Head of caudate nucleus (tissue), 42 donors: ENCODE measurements around the gene TOPBP1.
"Not testable (repeated sequence)": the region's sequence is repeated elsewhere in the genome, so short reads cannot be mapped to it uniquely, and the experiment has no call there.

Source experiments
- DNase-seq, 42 donors: peaks; one replicate each; pipeline versions ENCODE4 v3.0.0 to v3.0.0-alpha.2; 2020 to 2021; ENCODE audit warnings: mixed read lengths in 7 of 42
- intact Hi-C: fragments of 100-400 bp; cut with DNase I; formaldehyde crosslinking; loops from one replicate; pipeline ENCODE4 v1.15.0; 2022

TOPBP1 gene

DNA sequence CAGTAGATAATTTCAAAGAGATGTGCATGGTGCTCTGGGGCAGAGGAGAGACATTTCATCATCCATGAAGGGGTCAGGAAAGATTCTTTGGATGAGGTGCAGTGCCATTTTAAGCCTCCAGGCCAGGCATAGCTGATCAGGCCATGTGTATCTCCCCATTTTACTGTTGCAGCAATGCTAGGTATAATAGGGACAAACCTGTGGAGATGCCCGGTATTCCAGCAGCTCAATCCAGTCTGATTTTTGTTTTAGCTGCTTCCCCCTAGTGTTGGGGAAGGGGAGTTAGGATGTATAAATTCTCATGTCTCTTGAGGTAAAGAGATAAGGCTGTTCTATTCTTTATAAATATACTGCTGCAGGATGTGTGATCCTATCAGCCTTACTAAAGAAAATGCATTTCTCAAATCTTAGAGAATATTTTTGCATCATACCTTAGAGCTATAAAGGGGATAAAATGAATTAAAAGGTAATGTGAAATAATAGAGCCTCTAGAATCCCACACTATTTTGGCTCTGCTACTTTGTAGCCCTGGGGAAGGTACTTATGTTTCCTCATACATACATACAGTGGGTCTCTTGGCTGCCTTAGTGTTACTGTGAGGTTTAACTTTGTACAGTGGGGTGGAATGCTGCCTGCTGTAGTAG is 83.1 kb downstream of the TOPBP1 start:
- intact Hi-C loops = no loop called here
- DNase-seq = peak in 1 of 42 donors; percentile 18

DNA sequence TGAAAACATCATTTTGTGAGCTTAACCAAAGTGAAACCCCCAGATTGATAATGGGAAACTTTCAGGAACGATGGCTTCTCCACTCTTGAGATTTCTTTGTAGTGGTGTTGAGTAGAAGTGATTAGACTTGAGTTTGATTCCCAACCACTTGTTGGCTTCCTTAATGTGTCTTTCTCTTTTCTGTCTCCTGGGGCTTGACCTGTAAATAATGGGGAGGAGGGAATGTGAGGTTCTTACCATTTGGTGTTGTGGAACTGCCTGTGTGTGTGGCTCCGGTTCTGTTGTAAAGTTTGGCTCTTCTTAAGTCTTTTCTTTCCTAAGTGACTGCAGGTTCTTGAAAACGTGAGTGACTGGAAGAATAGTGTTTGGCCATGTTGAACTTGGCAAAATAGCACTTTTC is 85.6 kb downstream of the TOPBP1 start:
- intact Hi-C loops = no loop called here
- no peak for DNase-seq

DNA sequence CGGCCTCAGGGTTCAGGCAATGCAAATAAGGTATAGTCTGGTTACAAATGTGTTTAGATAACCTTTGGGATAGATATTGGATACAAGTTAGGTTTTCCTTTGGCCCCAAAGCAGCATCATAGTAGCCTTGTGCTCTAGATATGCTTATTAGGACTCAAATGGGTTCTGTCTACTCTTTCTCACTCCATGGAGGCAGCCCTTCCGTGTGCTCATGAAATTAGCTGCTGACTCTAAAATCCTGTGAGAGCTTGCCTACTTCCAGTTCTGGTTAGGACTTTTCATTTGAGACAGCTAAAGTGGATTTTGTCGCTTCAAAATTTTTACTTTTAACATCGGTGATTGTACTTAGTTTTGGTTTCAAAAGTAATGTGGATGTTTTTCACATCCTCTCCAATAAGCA is 86.7 kb downstream of the TOPBP1 start:
- intact Hi-C loops = no loop called here
- DNase-seq = no peak

DNA sequence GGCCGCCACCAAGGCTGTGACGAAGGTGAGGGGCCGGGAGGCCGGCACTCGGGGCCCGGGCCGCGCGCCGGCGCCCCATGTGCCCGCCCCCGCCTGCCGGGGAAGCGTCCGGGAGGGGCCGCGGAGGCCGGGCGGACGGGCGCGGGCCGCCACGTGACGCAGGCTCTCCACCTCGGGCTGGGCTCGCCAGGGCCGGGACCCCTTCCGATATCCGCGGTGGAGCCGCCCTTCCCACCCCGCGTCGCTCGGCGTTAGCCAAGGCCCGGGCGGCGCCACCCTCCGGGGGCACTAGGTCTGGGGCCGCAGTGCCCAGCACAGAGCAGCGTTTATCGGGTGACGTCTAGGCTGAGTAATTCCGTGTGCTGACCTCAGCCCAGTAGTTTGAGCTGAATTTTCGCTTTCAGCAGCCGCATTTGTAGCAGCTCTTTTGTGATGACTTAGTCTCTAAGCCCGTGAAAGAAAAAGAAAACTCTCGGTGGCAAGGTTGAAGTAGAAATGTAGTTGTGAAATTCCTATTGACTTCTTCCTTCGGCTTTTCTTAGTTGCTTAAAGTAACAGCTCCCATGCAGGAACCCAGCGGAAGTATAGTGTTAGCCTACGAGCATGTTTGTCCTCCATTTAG is 87.4 kb downstream of the TOPBP1 start:
- intact Hi-C loops = loop anchor here (5.0 kb wide), 1 partner anchor 913 kb away; the partner anchor contains the start of genes ANAPC13 and CEP63
- peak in 41 of 42 donors; percentile 2 to 86 (median 71) for DNase-seq

DNA sequence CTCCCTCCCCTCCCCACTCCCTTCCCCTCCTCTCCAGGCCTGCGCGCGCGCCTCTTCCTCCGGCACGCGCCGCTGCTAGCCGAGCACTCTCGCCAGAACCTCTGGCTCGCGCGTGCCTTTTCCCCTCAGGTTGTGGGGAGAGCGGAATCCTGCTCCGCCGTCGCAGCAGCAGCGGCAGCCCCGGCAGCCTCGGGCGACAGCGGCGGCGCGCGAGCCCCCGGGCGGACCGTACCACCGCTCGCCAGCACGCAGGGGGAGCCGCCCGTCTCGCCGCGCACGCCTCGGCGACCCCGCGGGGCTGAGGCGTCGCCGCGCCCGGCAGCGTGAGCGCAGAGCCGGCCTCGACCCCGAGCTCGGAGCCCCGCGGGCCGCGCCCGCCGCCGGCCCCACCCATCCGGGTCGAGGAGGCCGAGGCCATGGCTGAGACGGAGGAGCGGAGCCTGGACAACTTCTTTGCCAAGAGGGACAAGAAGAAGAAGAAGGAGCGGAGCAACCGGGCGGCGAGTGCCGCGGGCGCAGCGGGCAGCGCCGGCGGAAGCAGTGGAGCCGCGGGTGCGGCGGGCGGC is 88.0 kb downstream of the TOPBP1 start, which contains the start of gene CDV3:
CDV3 (plus strand) TSS at position 58 of the 566 bp plus-strand sequence; CDS start at position 417, 359 bp downstream.
- peak in 2 of 42 donors; percentile 17 to 61 for DNase-seq
- intact Hi-C loops = loop anchor here (2.0 to 5.0 kb wide), 2 partner anchors 851 to 914 kb away; partner anchors contain the start of genes ANAPC13, CEP63 and NPHP3

DNA sequence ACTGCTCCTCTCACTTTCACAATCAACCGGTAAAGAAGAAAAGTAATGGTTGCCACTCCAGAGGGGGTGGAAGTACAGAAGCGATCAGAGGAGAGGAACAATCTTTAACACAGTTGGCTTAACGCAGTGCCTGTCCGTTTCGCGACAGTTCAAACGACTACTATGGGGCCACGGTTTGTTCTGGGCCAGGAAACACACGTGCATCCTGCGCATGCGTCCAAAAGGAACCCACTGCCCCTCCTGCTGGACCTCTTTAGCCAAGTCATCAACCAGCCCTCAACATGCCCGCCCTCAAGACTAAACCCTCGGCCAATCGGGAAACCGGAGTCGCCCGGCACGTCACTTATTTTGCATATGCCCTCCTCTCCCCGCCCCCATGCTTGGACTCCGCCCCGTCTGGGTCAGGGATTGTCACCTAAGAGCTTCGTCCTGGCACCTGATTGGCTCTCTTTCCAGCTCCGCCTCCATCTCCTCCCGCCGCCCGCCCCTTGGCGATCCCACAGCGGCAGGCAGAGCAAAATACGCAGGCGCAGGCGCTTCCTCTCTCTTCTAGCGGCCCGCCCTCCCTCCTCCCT is 88.6 kb downstream of the TOPBP1 start:
- intact Hi-C loops = loop anchor here (2.0 to 5.0 kb wide), 2 partner anchors 850 to 914 kb away; partner anchors contain the start of genes ANAPC13, CEP63 and NPHP3
- peak; percentile 99 to 100 (median 100) for DNase-seq

DNA sequence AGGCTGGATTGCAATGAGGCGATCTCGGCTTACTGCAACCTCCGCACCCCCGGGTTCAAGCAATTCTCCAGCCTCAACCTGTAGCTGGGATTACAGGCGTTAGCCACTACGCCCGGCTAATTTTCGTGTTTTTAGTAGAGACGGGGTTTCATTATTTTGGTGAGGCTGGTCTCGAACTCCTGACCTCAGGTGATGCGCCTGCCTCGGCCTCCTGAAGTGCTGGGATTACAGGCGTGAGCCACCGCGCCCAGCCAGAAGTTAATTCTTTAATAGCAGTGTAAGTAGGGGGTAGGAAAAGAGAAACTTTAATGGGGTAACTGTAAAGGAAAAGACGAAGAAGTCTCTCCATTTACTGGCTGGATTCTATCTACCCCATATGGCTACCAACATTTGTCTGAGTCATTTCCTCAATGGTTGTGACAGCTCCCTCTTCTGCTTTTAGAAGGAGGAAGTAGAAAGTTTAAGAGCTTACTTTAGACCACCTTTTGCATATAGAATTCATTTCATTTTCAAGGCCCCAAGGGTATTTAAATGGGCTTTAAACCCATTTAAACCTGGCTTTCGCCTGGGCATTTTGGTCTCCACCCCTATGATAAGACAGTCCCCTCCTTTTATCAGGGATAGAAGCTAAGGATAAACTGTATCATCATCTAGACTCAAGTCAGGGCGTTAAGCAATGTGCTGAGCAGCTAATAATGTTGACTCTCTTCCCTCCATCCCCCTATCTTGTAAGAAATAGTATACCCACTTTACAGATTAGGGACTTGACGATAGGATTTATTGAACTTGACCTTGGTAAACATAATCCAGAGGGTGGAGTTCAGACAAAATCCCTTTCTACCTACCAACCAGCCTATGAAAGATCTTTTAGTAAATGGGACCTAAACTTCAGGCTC is 89.3 kb downstream of the TOPBP1 start:
- DNase-seq = no peak
- intact Hi-C loops = loop anchor here (2.0 to 5.0 kb wide), 2 partner anchors 850 to 915 kb away; partner anchors contain the start of genes ANAPC13, CEP63 and NPHP3

DNA sequence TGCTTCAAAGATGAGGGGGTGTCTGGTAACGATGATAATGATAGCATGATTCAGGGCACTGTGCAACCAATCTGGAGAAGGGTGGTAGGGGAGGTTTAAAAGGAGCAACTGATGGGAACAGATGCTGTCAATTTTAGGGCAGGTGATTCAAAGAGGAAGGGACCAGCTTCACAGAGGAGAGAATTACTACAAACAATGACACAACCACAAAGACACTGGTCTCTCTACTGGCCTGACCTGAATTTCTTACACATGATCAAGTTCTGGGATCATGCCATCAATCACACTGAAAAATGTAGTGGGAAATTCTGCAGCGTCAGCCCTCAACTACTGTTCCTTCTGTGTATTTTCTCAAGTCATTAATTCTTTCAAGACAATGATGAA is 90.8 kb downstream of the TOPBP1 start:
- intact Hi-C loops = loop anchor here (5.0 kb wide), 1 partner anchor 916 kb away; the partner anchor contains the start of genes ANAPC13 and CEP63
- DNase-seq = no peak

DNA sequence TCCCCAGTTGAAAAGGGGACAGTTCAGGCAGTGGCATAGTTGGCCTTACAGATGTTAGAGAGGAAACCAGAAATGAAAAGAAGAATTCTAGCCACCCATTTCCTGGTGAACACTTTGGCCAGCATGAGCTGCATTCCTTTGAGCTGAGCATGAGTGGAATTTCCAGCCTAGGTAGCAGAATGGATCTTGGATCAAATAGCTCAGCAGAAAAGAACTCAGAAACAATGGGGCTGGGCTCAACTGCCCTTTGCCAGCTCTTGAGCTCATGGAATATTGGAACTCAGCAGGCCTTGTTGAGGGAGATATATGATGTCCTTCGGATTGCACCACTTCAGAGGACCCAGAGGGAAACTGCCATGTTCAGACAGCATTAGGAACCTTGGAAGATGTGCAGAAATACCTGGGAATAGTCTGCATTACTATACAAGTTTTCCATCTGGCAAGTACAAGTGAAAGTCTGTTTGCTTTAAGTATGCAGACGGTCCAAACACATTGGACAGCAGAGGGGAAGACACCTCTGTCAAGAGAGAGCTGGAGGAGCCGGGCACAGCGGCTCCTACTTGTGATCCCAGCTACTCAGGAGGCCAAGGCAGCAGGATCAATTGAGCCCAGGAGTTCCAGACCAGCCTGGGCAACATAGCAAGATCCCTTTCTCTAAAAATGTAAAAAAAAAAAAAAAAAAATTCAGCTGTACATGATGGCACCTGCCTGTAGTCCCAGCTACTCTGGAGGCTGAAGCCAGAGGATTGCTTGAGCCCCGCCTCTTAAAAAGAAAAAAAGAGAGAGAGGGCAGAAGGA is 91.4 kb downstream of the TOPBP1 start:
- intact Hi-C loops = loop anchor here (5.0 kb wide), 1 partner anchor 917 kb away; the partner anchor contains the start of genes ANAPC13 and CEP63
- DNase-seq = no peak

DNA sequence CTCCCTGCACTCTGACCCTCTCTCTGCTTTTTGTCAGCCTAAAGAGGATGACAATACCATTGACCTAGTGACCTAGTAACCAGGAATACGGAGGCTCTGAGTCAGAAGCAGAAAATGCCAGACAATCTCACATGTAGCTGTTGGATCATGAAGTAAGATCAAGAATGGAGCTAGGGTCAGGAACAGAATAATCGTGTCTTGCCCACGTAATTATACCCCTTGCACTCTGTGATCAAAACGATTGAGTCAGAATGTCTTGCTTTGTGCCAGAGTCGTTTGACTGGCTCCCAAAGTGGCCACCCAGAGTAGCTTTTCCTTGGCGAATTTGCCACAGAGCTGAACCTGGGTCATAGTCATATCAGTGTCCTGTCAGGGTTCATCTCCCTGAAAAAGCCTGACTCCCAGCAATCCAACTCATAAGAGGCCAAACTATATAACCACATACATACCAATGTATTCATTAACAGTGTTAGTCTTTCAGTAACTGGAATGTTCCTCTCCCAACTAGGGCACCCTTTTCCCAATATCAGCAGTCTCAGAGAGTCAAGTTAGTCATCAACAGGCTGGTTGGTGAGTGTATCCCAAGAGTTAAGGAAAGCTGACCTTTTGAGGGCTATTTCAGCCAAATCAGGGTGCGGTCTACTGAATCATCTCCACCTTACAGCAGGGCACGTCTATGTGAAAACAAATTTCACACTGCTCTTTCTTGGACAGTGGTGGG is 93.3 kb downstream of the TOPBP1 start:
- intact Hi-C loops = no loop called here
- DNase-seq = no peak

DNA sequence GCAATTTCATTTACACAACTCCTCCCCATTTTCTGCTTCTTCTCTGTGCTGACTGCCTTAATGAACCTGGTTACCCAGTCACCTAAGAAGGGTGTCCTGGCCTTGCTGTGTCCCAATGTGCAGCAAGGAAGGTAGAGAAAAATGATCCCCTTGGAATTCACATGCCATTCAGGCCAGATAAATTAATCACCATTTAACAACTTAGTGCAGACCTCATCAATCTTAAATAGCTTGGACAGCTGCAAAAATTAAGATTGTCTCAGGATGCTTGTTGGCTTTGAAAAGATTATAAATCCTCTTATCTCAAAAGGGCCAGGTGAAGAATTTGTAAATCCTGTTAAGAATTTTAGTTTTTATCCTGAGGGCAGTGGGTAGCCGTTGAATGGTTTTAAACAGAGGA is 97.9 kb downstream of the TOPBP1 start:
- no peak for DNase-seq
- intact Hi-C loops = no loop called here

DNA sequence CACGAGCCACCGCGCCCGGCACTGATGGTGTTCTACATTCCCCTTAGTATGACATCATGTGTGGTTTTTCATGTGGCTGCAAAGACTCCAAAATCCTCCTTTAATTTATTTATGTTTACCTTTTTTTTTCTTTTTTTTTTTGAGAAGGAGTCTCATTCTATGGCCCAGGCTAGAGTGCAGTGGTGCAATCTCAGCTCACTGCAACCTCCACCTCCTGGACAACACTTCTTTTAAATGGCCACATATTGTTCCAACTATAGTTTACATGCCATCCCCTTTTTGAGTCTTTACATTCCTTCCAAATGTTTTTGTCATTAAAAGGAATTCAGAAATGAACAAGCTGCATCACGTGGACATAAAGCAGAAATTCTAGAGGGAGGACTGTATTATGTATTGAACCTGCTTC is 98.6 kb downstream of the TOPBP1 start:
- DNase-seq = no peak
- intact Hi-C loops = no loop called here

DNA sequence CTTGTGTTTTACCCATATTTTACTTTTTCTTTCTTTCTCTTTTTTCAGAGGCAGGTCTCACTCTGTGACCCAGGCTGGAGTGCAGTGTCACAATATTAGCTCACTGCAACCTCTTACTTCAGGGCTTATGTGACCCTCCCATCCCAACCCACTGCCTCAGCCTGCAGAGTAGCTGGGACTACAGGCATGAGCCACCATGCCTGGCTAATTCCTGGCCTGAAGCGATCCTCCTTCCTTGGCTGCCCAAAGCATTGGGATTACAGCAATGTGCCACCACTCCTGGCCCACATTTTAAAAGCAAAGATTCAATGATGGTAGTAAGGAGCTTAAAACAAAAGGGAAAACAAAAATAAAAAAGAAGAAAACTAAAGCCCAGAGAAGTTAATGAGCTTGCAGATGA is 99.4 kb downstream of the TOPBP1 start:
- intact Hi-C loops = no loop called here

DNA sequence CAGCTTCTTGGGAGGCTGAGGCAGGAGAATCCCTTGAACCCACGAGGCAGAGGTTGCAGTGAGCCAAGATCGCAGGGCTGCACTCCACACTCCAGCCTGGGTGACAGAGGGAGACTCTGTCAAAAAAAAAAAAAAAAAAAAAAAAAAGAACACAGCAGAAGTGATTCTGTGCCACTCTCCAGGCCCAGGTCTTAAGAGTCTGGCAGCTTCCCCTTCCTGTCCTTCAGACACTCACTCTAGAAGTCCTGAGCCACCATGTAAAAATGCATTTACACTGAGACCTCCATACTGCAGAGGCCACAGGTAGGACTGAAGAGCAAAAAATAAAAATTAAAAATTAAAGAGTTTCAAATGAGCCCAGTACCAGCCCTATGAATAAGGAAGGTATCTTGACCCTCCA is 100.1 kb downstream of the TOPBP1 start:
- DNase-seq = no peak
- intact Hi-C loops = no loop called here

More for the DNA sequence above, 99.4 kb downstream of the TOPBP1 start:
- no peak for DNase-seq

DNA sequence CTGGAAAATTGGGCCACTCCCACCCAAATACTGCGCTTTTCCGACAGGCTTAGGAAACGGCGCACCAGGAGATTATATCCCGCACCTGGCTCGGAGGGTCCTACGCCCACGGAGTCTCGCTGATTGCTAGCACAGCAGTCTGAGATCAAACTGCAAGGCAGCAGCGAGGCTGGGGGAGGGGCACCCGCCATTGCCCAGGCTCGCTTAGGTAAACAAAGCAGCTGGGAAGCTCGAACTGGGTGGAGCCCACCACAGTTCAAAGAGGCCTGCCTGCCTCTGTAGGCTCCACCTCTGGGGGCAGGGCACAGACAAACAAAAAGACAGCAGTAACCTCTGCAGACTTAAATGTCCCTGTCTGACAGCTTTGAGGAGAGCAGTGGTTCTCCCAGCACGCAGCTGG is 110.2 kb downstream of the TOPBP1 start:
- intact Hi-C loops, DNase-seq: not testable (repeated sequence)
